Measurements from ENCODE around the gene CERCAM.

DNA sequence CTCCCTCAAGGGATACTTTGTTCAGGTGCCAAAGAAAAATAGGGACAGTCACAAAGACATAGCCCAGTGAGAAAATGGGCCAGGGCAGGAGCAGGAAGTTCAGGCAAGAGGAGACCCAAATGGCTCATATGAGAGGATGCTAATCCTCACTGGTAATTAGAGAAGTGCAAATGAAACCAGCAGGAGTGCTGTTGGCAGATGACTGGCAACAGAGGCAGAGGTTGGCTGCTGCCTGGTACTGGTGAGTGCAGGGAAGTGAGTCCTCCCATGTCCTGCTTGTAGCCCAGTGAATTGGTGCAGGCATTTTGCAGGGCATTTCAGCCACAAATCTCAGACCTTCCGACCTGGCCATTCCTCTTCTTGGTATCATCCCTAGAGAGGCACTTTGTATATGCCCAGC, 58.6 kb downstream of the CERCAM start:
- TF ChIP-seq EP300 (IDR thresholded peaks at IDR 0.05) (no peak), POLR2AphosphoS5 (IDR thresholded peaks at IDR 0.05) (no peak)
- TF ChIP-seq, protein P1, sequence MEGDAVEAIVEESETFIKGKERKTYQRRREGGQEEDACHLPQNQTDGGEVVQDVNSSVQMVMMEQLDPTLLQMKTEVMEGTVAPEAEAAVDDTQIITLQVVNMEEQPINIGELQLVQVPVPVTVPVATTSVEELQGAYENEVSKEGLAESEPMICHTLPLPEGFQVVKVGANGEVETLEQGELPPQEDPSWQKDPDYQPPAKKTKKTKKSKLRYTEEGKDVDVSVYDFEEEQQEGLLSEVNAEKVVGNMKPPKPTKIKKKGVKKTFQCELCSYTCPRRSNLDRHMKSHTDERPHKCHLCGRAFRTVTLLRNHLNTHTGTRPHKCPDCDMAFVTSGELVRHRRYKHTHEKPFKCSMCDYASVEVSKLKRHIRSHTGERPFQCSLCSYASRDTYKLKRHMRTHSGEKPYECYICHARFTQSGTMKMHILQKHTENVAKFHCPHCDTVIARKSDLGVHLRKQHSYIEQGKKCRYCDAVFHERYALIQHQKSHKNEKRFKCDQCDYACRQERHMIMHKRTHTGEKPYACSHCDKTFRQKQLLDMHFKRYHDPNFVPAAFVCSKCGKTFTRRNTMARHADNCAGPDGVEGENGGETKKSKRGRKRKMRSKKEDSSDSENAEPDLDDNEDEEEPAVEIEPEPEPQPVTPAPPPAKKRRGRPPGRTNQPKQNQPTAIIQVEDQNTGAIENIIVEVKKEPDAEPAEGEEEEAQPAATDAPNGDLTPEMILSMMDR (IDR thresholded peaks at IDR 0.05), result no peak

Data from suprapubic skin (tissue), 4 donors.